Activated naive CD4-positive, alpha-beta T cell (primary cell): Measurements from ENCODE around the gene ALB.

Experiments used
- DNase-seq, 4 experiments: peaks; one replicate each; lab custom pipeline; 2025; lab: John Stamatoyannopoulos, UW

The ALB gene

GRCh38 chr4:73451981-73452747, 48.1 kb downstream of the ALB start:
- DNase-seq = no peak

- DNase-seq = no peak
Observed at GRCh38 chr4:73452953-73453700, 49.0 kb downstream of the ALB start.

DNA sequence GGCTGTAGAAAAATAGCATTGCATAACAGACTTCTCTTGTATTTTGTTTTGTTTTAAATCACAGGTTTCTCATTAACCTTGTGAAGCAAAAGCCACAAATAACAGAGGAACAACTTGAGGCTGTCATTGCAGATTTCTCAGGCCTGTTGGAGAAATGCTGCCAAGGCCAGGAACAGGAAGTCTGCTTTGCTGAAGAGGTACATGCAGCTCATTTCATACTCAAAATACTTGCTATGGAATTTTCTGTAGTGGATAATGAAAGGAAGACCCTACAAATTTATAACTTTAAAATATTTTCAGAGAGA, 49.6 kb downstream of the ALB start:
- DNase-seq = no peak

DNA sequence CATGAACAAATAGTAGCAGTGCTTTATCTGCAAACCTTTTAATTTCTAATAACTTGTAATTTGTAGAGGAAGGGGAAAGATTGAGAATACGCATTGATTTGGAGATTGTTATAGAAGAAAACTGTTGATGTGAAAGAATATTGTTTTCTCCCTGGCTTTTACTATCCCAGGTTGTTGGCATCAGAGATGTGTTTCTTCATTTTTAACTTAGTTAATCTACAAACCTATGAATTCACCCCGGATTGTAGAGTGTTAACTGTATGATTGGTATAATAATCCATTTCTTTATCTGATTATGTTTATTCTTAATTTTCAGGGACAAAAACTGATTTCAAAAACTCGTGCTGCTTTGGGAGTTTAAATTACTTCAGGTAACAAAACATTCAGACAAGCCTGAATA, 50.8 kb downstream of the ALB start:
- no peak for DNase-seq

DNA sequence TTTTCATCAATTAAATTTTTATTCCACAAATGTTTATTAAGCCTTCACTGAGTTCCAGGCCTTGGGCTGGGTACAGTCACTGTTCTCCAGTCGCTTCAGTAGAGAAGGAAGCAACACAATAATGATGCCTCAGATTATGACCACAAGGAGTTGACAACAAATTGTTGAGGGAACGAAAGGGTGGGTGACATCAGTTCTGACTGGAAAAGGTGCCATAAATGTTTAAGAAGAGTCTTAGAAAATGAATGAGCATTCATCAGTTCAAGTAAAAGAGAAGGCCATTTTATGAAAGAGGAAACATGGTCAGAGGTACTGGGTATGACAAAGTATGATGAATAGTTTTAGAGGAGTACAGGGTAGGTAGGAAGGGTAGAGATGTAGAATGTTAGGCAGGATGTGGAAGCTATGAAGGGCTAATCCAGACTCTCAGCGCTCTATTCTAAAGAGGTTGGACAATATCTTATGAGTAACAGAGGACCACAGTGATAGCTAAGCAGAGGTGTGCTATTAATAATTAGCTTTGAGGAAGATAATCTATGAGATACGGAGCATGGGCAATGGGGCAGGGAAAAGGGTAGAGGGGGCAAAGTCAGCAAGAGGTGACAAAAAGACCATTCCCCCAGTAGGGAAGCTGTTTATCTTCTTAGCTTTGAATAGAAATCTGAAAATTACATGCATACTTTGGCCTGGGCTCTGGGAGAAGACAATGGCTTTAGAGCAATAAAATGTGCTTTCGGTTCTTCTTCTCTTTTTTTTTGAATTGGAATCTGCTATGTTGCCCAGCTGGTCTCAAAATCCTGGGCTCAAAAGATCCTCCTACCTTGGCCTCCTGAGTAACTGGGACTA, 52.3 kb downstream of the ALB start:
- DNase-seq = no peak

- no peak for DNase-seq
Observed at GRCh38 chr4:73458184-73459047, 54.3 kb downstream of the ALB start.

GRCh38 chr4:73459048-73459421, 54.9 kb downstream of the ALB start:
- DNase-seq = no peak

DNA sequence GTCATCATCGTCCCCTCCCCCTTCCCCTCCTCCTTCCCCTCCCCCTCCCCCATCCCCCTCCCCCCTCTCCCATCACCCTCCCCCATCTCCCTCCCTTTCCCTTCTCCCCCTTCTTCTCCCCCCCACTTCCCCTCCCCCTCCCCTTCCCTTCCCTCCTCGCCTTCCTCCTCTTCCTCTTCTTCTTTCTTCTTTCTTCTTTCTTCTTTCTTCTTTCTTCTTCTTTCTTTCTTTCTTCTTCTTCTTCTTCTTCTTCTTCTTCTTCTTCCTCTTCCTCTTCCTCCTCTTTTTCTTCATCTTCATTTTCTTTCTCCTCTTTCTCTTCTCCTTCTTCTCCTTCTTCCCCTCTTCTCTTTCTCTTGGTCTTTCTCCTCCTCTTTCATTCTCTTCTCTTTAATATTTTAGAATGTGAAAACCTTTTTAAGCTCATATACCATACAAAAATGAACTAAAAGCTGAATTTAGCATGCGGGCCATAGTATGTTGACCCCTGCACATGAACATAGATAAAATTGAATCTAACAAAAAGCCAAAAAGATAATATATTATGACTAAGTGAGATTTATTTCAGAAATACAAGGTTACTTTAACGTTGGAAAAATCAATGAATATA, 56.9 kb downstream of the ALB start:
- DNase-seq = no peak

DNA sequence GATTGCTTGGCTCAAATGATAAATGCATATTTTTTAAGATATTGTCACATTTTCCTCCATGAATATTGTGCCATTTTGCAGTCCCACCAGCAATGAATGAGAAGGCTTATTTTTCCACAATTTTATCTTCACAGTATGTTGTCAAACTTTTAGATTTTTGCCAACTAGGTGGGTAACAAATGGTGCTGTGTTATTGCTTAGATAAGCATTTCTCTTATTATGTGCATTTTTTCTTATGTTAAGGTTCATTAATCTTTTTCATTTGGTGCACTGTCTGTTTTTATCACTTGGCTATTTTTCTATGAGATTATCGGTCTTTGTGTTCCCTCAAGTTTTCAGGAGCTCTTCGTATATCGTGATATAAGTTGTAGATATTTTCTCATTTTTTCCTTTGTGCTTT, 64.1 kb downstream of the ALB start:
- DNase-seq = no peak

DNA sequence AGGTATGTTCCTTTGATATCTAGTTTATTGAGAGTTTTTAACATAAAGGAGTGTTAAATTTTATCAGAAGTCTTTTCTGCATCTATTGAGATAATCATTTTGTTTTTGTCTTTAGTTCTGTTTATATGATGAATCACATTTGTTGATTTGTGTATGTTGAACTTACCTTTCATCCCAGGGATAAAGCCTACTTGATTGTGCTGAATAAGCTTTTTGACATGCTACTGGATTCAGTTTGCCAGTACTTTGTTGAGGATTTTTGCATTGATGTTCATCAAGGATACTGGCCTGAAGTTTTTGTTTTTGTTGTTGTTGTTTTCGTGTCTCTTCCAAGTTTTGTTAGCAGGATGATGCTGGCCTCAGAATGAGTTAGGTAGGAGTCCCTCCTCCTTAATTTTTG, 66.6 kb downstream of the ALB start:
- DNase-seq = no peak
